NOMO-1 (cell line): Measurements from ENCODE around the gene RALGPS1.

Source experiments
- DNase-seq, 2 experiments: peaks; one replicate each; lab custom pipeline; 2025; ENCODE audit not compliant: unreplicated experiment in 2 of 2; lab: John Stamatoyannopoulos, UW

RALGPS1 gene

GRCh38 chr9:127049581-127049980, 135.0 kb downstream of the RALGPS1 start:
- DNase-seq = no peak

GRCh38 chr9:127050152-127050551, 135.6 kb downstream of the RALGPS1 start:
- no peak for DNase-seq

GRCh38 chr9:127050591-127051001, 136.0 kb downstream of the RALGPS1 start:
- DNase-seq = no peak

GRCh38 chr9:127051881-127052595, 137.5 kb downstream of the RALGPS1 start:
- DNase-seq = no peak

DNA sequence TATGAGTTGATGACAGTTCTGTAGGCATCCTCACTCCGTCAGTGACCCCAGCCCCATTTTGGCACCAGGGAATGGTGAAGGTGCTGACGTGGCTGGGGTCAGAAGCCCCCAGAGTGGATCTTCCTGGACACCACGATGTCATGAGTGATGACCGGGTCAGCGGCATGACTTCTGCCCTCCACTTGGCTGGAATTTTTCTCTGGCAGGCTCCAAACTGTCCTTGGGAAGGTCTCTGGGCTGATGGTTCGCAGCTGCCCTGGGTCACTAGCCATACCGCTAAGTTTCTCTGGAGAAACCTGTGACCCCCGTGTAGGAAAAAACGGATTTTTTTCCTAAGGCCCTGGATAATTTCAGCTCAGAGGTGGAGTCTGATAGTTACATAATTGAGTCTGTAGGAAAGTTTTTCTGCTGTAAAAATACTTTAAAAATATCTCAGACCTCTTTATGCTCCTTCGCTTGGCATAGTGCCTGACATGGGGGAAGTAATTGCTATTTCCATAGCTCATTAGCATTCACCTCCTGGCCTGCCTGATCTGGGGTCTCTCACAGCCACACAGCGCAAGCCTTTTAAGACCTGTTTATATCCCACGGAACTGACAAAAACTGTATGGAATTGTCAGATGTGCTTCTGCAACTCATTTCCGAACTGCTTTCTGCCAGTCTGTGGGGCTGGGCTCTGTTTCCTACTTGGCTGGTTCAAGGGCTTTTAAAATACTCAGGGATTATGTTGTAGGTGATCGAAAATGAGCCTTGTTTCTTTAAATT, 138.7 kb downstream of the RALGPS1 start:
- DNase-seq = no peak

GRCh38 chr9:127053960-127054359, 139.4 kb downstream of the RALGPS1 start:
- DNase-seq = no peak

- no peak for DNase-seq
Observed at GRCh38 chr9:127055745-127056402, 141.3 kb downstream of the RALGPS1 start.

DNA sequence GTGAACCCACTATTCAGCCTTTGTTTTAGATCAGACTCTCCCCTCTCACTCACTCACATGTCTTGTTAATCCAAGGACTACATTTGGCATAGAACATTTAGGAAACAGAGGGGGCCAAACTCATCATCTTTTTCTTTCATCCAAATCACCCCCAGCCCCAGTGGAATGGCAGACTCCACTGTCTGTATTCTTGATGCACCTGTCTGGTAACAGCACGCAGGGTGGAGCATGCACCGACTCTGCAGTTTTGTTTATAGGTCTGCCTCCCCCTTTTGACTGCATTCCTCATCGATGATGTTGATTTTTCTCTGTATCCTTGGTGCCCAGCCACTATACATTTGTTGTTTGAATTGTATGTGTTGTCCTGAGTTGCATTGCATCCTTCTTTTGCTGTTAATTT, 141.9 kb downstream of the RALGPS1 start:
- no peak for DNase-seq

- no peak for DNase-seq
Observed at GRCh38 chr9:127058011-127058644, 143.5 kb downstream of the RALGPS1 start.

DNA sequence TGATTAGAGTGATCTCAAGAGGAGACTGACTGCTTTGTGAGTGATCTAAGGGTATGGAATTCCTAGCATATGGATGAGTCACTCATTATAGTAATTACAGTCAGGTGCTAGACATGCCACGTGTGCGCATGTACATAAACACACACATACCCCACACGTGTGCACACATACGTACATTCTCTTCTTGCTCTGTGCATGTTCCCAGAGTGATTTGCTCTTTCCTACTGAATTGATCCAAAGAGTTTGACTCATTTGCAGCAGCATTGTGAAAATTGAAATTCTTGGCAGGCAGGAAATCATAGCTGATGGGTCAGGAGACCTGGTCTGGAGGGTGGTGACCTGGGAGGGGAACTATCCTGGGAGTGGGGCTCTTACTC, 144.1 kb downstream of the RALGPS1 start:
- DNase-seq = no peak

DNA sequence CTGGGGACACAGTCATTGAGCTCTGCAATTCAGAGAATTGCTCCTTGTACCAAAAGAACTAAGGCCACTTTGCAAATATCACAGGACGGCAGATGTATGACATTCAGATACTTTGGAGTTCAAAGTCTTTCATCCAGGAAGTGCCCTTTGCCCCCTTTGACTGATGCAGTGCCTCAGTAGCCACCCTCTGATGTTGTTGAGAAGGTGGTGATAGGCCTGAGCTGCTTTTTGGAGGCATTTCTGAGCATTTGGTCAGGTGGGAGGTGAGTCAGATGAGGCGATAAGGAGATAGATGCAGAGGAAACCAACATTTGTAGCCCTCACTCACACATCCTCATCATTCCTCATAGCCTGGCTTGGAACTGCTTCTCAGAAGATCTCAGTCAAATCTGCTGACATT, 144.4 kb downstream of the RALGPS1 start:
- no peak for DNase-seq

- peak in 1 of 2 experiments; percentile 21 for DNase-seq
Observed at GRCh38 chr9:127059765-127060361, 145.3 kb downstream of the RALGPS1 start.

DNA sequence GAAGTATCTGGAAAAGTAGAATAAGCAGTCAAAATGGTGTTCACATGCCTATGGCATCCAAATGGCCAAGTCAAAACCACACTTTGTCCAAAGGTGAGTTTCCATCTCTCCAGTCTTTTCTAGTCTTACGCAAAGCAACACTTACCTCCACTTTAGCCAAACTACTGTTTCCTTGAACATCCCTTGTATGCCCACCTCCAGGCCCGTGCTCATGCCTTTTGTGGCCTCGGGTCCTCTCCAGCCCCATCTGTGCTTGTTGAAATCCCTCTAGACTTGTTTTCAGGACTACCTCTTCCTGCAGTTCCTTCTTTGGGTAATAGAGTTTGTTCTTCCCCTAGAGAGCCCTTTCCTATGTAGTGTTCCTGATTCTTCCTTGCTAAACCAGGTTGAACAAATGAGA, 146.8 kb downstream of the RALGPS1 start:
- DNase-seq = no peak

DNA sequence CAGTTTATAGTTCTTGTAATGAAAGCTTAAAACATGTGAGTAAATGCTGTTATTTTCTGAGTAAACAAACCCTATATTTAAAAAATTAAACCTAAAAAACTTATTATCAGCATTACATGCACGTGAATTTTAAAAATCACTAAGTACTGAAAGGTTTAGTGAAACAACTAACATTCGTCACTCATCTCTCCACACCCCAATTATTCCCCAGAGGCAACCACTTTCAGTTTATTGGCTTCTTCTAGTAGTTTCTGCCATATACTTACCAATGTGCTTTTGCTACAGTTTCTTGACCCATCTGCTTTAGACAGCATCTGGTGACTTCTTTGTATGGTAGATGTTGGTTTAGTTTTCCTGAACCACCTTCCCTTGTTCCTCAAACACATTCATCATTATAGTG, 149.8 kb downstream of the RALGPS1 start:
- no peak for DNase-seq

DNA sequence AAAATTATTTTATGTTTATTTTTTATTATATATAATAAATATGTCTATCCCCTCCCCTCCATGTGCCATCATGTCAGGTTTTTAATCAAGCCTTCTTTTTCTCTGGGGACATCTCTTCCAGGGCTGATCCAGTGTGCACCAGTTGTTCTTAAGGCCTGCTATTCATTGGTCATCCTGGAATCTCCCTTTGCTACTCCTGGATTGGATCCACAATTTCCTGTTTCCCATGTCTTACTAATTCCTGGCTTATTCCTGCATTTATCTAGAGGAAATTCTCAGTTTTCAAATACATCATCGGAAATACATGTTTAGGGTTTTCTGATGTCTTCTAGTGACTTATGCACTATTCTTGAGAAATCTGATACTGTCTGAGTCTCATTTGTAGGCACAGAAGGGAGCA, 151.0 kb downstream of the RALGPS1 start:
- no peak for DNase-seq

DNA sequence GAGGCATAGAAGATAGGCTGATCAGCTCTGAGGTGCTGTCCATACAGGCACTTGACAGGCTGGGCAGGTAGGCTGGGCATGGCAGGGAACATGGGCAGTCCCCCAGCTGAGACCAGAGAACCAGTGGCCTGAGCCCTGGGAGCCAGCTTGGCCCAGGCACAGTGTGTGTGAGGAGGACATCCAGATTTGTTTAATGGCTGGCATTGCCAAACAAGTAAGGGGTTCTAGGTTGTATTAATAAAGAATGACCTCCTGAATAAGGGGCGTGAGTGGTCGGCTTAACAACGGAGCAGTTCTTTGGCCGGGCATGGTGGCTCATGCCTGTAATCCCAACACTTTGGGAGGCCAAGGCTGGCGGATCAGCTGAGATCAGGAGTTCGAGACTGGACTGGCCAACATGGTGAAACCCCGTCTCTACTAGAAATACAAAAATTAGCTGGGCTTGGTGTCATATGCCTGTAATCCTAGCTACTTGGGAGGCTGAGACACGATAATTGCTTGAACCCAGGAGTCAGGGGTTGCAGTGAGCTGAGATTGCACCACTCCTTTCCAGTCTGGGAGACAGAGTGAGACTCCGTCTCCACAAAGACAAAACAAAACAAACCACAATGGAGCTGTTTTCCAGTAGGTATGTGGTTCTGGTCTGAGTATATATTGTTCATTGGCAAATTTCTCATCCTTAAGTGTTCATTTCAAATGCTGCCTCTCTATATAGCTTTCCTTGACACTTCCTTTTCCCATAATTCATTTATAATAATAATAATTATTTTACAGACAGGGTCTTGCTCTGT, 151.7 kb downstream of the RALGPS1 start:
- no peak for DNase-seq

DNA sequence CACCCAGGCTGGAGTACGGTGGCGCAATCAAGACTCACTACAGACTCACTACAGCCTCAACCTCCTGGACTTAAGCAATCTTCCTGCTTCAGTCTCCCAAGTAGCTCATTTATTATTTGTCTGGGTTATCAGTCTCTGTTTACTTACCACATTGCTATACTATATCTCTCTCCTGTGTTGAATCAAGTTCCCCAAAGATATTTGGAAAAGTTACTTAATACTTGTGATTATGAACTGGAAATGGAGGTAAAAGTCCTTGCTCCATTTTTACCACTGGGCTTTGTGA, 152.2 kb downstream of the RALGPS1 start:
- peak in 1 of 2 experiments; percentile 70 for DNase-seq

GRCh38 chr9:127067603-127068220, 153.1 kb downstream of the RALGPS1 start:
- no peak for DNase-seq

GRCh38 chr9:127074561-127075548, 160.3 kb downstream of the RALGPS1 start:
- DNase-seq = no peak
